MM.1S (cell line): Measurements from ENCODE around the gene EPHA6.

Experiments used
- DNase-seq: peaks from one replicate; pipeline ENCODE4 v3.0.0-alpha.2; 2015
- H2AFZ ChIP-seq: fragments of 300-600 bp; sonication (generic); 2 replicates; pipeline ENCODE4 v1.6.0; 2016; ENCODE audit warnings: antibody characterized with exemption, low read length
- H3F3A ChIP-seq: fragments of 300-600 bp; sonication (generic); 2 replicates; pipeline ENCODE4 v1.6.1; 2016; ENCODE audit warnings: mild to moderate bottlenecking, antibody characterized with exemption, low read length, moderate library complexity, mixed read lengths; ENCODE audit not compliant: insufficient read depth
- H3K27ac ChIP-seq: fragments of 300-600 bp; sonication (generic); 2 replicates; pipeline ENCODE4 v1.5.1; 2016; ENCODE audit warnings: mild to moderate bottlenecking, low read length
- H3K27me3 ChIP-seq: fragments of 300-600 bp; sonication (generic); replicated peaks from 2 replicates; pipeline ENCODE4 v1.6.0; 2016; ENCODE audit warnings: low read length; ENCODE audit not compliant: insufficient read depth
- H3K36me3 ChIP-seq: fragments of 300-600 bp; sonication (generic); replicated peaks from 2 replicates; pipeline ENCODE4 v1.6.1; 2016; ENCODE audit warnings: mild to moderate bottlenecking, low read length, mixed read lengths; ENCODE audit not compliant: insufficient read depth
- H3K4me1 ChIP-seq: fragments of 300-600 bp; sonication (generic); 2 replicates; pipeline ENCODE4 v1.6.1; 2016; ENCODE audit warnings: low read length, mixed read lengths
- H3K4me2 ChIP-seq: fragments of 300-600 bp; sonication (generic); 2 replicates; pipeline ENCODE4 v1.6.0; 2016; ENCODE audit warnings: low read depth, low read length
- H3K4me3 ChIP-seq: fragments of 300-600 bp; sonication (generic); 2 replicates; pipeline ENCODE4 v1.5.1; 2016; ENCODE audit warnings: low read length, mixed read lengths
- H3K79me2 ChIP-seq: fragments of 300-600 bp; sonication (generic); 2 replicates; pipeline ENCODE4 v1.6.1; 2016; ENCODE audit warnings: mixed run types, low read length, mixed read lengths
- H3K9ac ChIP-seq: fragments of 300-600 bp; sonication (generic); 2 replicates; pipeline ENCODE4 v1.6.1; 2016; ENCODE audit warnings: low read length, mixed read lengths
- H3K9me2 ChIP-seq: fragments of 300-600 bp; sonication (generic); replicated peaks from 2 replicates; pipeline ENCODE4 v1.6.1; 2016; ENCODE audit warnings: mild to moderate bottlenecking, low read length, mixed read lengths; ENCODE audit not compliant: insufficient read depth
- H3K9me3 ChIP-seq: fragments of 300-600 bp; sonication (generic); replicated peaks from 2 replicates; pipeline ENCODE4 v1.6.1; 2016; ENCODE audit warnings: mild to moderate bottlenecking, low read length, mixed read lengths; ENCODE audit not compliant: insufficient read depth
- H4K20me1 ChIP-seq: fragments of 300-600 bp; sonication (generic); 2 replicates; pipeline ENCODE4 v1.6.1; 2016; ENCODE audit warnings: mild to moderate bottlenecking, low read length, moderate library complexity, mixed read lengths; ENCODE audit not compliant: insufficient read depth
- CTCF ChIP-seq: fragments of 300-600 bp; sonication (generic); IDR thresholded peaks from 2 replicates; pipeline ENCODE4 v1.5.1; 2016; ENCODE audit warnings: antibody characterized with exemption, low read length, mixed read lengths
- EZH2 ChIP-seq: fragments of 300-600 bp; sonication (generic); optimal IDR thresholded peaks from 2 replicates; pipeline ENCODE3; 2017; ENCODE audit warnings: low read depth, mild to moderate bottlenecking, antibody characterized with exemption, low read length, mixed read lengths
- EZH2phosphoT487 ChIP-seq: fragments of 300-600 bp; sonication (generic); IDR thresholded peaks from 2 replicates; pipeline ENCODE4 v1.6.1; 2018; ENCODE audit warnings: antibody characterized with exemption, low read length

The EPHA6 gene

DNA sequence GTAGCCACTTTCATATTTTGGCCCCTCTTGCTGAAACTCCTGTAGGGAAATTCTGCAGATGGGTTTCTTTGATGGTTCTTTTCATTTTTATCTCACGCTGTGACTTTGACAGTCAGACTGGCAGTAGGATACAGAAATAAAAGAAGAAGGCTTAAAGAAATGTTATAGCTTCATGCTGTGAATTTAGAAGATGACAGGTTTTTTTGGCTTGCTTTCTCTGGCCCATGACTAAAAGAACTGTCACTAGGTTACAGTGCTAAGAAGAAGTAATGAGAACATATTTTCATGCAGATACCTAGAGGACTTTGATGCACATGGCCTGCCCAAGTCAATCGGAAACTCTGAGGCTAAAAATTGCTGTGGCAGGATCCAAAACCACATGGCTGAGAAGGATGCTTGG lies 334.5 kb downstream of the EPHA6 start:
- no peaks in the 10 kb centered on the region for H3K9me2 ChIP-seq
- no peaks in the 10 kb centered on the region for H3K27me3 ChIP-seq
- no peaks in the 10 kb centered on the region for H3K79me2 ChIP-seq
- no peak for DNase-seq
- no peaks in the 10 kb centered on the region for H4K20me1 ChIP-seq
- H3K9ac ChIP-seq: no peak overlapping the region
- H3K4me2 ChIP-seq: no peak overlapping the region
- TF ChIP-seq EZH2 (no peak), CTCF (no peak), EZH2phosphoT487 (no peak)
- H3K36me3 ChIP-seq: no peaks in the 10 kb centered on the region
- no peaks in the 10 kb centered on the region for H3K4me1 ChIP-seq
- H3F3A ChIP-seq: no peaks in the 10 kb centered on the region
- no peak overlapping the region for H3K27ac ChIP-seq
- no peak overlapping the region for H3K4me3 ChIP-seq
- H3K9me3 ChIP-seq: no peaks in the 10 kb centered on the region
- H2AFZ ChIP-seq: no peak overlapping the region

GRCh38 chr3:97161169-97161568 lies 346.8 kb downstream of the EPHA6 start:
- H3K9ac ChIP-seq: no peak overlapping the region
- H3K4me1 ChIP-seq: no peaks in the 10 kb centered on the region
- no peaks in the 10 kb centered on the region for H3F3A ChIP-seq
- H3K9me2 ChIP-seq: no peaks in the 10 kb centered on the region
- TF ChIP-seq EZH2 (no peak), EZH2phosphoT487 (no peak), CTCF (no peak)
- no peaks in the 10 kb centered on the region for H4K20me1 ChIP-seq
- no peak overlapping the region for H2AFZ ChIP-seq
- no peaks in the 10 kb centered on the region for H3K9me3 ChIP-seq
- H3K36me3 ChIP-seq: no peaks in the 10 kb centered on the region
- H3K4me2 ChIP-seq: no peak overlapping the region
- no peaks in the 10 kb centered on the region for H3K27me3 ChIP-seq
- no peak for DNase-seq
- no peak overlapping the region for H3K27ac ChIP-seq
- H3K79me2 ChIP-seq: no peaks in the 10 kb centered on the region
- H3K4me3 ChIP-seq: no peak overlapping the region

DNA sequence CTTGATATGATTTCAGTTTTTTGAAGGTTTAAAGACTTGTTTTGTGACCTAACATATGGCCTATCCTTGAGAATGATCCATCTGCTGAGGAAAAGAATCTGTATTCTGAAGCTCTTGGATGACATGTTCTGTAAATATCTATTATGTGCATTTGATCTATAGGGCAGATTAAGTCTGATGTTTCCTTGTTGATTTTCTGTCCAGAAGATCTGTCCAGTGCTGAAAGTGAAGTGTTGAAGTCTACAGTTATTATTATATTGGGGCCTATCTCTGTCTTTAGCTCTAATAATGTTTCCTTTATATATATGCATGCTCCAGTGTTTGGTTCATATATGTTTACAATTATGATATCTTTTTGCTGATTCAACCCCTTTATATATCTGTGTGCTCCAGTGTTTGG lies 362.8 kb downstream of the EPHA6 start:
- no peak overlapping the region for H3K4me2 ChIP-seq
- no peaks in the 10 kb centered on the region for H3K9me3 ChIP-seq
- no peaks in the 10 kb centered on the region for H3K9me2 ChIP-seq
- no peak for TF ChIP-seq CTCF
- TF ChIP-seq EZH2: no peak
- TF ChIP-seq EZH2phosphoT487: no peak
- H4K20me1 ChIP-seq: no peaks in the 10 kb centered on the region
- H3K79me2 ChIP-seq: no peaks in the 10 kb centered on the region
- H3K4me1 ChIP-seq: no peaks in the 10 kb centered on the region
- H3K4me3 ChIP-seq: no peak overlapping the region
- H3K9ac ChIP-seq: no peak overlapping the region
- no peaks in the 10 kb centered on the region for H3K27me3 ChIP-seq
- no peak overlapping the region for H3K27ac ChIP-seq
- H3K36me3 ChIP-seq: no peaks in the 10 kb centered on the region
- no peaks in the 10 kb centered on the region for H3F3A ChIP-seq
- no peak for DNase-seq
- no peak overlapping the region for H2AFZ ChIP-seq
